GM20431 (cell line): ENCODE data around the gene MCM7.

Experiments
- in situ Hi-C: fragments of 300-500 bp; cut with MseI, MboI; formaldehyde crosslinking; loops from one replicate; pipeline ENCODE4 v1.15.0; 2020; ENCODE audit warnings: low sequenced_read_pairs; ENCODE audit not compliant: unreplicated experiment

The MCM7 gene

DNA sequence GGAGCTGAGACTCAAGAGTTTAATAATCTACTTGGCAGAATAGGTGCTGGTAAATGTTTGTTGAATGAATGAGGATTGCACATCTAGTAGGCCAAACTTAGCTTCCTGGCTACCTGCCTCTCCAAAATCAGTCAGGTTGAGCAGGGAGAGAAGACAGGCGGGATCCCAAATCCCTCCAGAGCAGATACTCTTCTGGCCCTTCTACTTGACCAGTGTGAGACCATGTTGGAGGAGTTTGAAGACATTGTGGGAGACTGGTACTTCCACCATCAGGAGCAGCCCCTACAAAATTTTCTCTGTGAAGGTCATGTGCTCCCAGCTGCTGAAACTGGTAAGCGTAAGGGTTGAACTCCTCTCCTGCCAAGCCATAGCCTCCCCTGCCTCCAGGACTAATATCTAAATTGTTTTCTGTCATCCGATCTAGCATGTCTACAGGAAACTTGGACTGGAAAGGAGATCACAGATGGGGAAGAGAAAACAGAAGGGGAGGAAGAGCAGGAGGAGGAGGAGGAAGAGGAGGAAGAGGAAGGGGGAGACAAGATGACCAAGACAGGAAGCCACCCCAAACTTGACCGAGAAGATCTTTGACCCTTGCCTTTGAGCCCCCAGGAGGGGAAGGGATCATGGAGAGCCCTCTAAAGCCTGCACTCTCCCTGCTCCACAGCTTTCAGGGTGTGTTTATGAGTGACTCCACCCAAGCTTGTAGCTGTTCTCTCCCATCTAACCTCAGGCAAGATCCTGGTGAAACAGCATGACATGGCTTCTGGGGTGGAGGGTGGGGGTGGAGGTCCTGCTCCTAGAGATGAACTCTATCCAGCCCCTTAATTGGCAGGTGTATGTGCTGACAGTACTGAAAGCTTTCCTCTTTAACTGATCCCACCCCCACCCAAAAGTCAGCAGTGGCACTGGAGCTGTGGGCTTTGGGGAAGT, 23.4 kb upstream of the MCM7 start:
- in situ Hi-C loops, result no loop called here

GRCh38 chr7:100122568-100122967, 21.4 kb upstream of the MCM7 start:
- in situ Hi-C loops, result no loop called here

DNA sequence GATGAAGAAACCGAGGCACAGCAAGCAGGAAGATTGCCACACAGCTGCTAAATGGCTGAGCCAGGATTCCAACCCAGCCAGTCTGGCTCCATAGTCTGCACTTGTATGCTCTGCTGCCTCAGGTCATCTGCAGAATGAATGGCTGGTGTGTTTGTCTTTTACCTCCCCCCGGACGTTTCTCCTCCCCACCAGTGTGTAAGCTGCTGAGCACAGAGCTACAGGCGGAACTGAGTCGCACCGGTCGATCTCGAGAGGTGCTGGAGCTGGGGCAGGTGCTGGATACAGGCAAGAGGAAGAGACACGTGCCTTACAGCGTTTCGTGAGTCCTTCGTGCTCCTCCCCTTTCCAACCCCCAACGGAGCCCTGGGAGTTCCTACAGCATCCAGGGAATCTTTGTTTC, 20.9 kb upstream of the MCM7 start:
- in situ Hi-C loops, result no loop called here

- in situ Hi-C loops, result no loop called here
Observed at GRCh38 chr7:100120733-100121036, 19.5 kb upstream of the MCM7 start.

DNA sequence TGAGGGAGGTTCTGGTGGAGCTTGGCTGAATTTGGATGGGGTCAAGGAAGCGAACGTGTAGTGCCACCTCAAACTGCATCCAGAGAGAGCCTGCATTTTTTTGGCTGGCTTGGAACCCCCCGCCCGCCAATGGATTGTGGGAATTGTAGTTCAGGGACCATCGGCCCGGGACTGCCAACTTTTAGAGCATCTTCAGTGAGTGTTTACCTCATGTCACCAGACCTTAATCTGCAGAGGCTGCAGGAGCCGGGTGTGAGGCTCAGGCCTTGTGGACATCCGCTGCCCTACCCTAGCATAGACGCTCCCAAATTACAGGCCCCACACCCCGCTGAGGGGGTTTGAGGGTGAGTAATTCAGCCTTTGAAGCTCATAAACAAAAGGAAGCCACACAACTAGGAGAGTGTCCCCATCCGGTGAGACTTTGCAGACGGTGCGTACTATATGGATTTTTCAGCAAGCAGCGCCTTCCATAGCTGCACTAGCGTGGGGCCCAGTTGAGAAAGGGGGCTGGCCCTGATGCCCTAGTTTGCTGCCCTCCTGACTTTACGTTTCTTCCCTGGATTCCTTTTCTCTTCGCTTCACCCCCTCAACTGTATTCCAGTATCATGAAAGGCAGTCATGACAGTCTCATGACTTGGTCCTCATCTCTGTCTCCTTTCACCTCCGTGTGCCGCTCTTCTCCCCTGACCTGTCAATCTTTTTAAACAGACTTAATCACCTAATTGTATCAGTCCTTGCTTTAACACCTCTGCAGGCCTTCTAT, 19.0 kb upstream of the MCM7 start:
- in situ Hi-C loops, result no loop called here

GRCh38 chr7:100119072-100119969, 18.1 kb upstream of the MCM7 start, which contains the start of the genes CNPY4 and TAF6:
Gene CNPY4 (plus strand): TSS chr7:100119634. CDS start chr7:100119745, 111 bp downstream.
Gene TAF6 (minus strand): TSS chr7:100119358. CDS start chr7:100114209, 5,149 bp downstream.
- in situ Hi-C loops, result no loop called here

DNA sequence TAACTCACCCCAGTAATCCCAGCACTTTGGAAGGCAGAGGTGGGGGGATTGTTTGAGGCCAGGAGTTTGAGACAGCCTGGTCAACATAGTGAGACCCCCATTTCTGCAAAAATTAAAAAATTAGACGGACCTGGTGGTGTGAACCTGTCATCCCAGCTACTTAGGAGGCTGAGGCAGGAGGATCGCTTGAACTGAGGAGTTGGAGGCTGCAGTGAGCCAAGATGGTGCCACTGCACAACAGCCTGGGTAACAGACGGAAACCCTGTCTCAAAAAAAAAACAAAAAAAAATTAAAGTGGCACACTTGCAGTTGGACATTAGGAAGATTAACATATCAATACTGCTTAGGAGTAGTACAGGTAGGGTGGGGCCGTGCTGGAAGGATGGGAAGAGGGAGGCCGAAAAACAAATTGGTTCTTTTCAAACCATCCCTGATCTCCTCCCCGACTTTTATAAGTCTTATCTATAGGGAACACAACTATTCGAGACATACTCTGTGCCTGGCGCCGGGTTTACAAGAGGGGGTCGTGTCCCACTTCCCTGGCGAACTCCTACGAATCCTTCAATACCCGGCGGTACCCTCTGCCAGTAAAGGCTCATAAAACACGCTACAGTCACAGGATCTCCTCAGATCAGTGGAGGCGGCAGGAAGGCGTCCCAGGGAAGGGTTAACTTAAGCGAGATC, 17.3 kb upstream of the MCM7 start:
- in situ Hi-C loops, result no loop called here

DNA sequence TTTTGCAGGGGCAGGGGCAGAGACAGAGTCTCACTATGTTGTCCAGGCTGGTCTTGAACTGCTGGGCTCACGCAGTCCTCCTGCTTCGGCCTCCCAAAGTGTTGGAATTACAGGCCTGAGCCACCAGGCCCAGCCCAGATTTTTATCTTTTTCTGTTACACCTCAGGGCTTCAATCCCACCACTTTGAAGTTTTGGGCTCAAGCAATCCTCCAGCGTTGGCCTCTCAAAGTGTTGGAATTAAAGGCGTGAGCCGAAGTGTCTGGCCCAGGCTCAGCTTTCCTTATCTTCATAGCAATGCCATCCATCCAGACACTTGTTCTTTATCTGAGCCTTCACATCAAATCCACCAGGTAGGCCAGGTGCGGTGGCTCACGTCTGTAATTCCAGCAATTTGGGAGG, 13.8 kb upstream of the MCM7 start:
- in situ Hi-C loops, result no loop called here

GRCh38 chr7:100111914-100112313, 10.7 kb upstream of the MCM7 start:
- in situ Hi-C loops, result no loop called here

- in situ Hi-C loops, result no loop called here
Observed at GRCh38 chr7:100111156-100111555, 10.0 kb upstream of the MCM7 start.

DNA sequence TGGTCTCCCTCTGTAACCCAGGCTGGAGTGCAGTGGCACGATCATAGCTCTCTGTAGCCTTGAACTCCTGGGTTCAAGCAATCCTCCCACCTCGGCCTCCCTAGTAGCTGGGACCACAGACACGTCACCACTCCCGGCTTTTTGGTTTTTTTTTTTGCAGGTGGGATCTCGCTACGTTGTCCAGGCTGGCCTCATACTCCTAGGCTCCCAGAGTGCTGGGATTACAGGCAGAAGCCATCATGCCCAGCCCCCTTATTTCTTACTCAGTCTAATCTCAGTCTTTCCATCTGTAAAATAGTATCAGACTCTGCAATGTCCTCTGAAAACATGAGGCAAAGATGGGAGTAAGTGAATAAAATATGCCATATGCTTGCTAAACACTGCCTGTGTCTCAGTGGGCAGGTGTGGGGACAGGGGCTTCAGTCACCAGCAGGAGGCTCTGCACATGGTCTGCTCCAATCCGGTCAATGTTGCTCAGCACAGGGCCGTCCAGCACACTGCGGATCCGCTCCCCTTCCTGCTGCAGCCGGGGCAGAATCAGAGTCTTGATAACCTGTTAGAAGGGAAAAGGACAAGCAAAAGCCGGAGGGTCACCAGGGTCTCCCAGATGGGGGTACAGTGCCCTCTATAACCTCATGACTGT, 8.4 kb upstream of the MCM7 start:
- in situ Hi-C loops, result no loop called here

- in situ Hi-C loops, result no loop called here
Observed at GRCh38 chr7:100107890-100108289, 6.7 kb upstream of the MCM7 start.

GRCh38 chr7:100107125-100107737, 6.0 kb upstream of the MCM7 start:
- in situ Hi-C loops, result no loop called here

GRCh38 chr7:100106633-100107032, 5.4 kb upstream of the MCM7 start:
- in situ Hi-C loops, result no loop called here

DNA sequence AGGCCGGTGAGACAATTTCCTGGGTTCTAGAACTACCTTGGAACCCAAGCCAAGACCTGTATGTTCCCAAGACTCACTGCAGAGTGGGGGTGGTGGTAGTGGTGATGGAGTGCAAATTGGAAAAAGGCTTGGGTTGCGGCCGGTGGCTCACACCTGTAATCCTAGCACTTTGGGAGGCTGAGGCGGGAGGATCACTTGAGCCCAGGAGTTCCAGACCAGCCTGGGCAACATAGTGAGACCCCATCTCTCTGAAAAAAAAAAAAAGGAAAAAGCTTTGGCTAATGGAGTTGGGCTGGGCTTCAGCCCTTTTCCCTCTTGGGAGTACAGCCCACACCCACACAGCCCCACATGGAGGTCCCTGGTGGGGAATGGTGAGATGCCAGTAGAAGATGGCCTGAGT, 4.3 kb upstream of the MCM7 start:
- in situ Hi-C loops, result no loop called here

GRCh38 chr7:100102950-100103840, 2.0 kb upstream of the MCM7 start:
- in situ Hi-C loops, result no loop called here

GRCh38 chr7:100100420-100101015, 679 bp downstream of the MCM7 start:
- in situ Hi-C loops, result no loop called here
